ENCODE data around the gene SLC37A1. TPM values are rescaled to one million over a fixed set of nuclear protein-coding genes. Genes with fewer than 3 reads are reported as not detected.

The SLC37A1 gene
- total RNA-seq, 6 experiments from 2014 or later, result not detected

GRCh38 chr21:42579456-42580075 is 65.9 kb downstream of the SLC37A1 start:
- H3K27me3 Mint-ChIP-seq (ENCODE audit: insufficient read depth), result no peaks in the 10 kb centered on the region
- peaks cover 1% of the 10 kb centered on the region; the same call in 1 of the 2 replicates for H3K36me3 Mint-ChIP-seq (ENCODE audit: low read depth)
- no peak for DNase-seq
- no peak for TF ChIP-seq CTCF (IDR thresholded peaks at IDR 0.05)
- no peak overlapping the region for H3K4me3 Mint-ChIP-seq
- peaks cover 50% of the 10 kb centered on the region for H3K9me3 Mint-ChIP-seq
- H3K27ac Mint-ChIP-seq, result no peak overlapping the region
- H3K4me1 Mint-ChIP-seq (ENCODE audit: low read depth), result no peaks in the 10 kb centered on the region

DNA sequence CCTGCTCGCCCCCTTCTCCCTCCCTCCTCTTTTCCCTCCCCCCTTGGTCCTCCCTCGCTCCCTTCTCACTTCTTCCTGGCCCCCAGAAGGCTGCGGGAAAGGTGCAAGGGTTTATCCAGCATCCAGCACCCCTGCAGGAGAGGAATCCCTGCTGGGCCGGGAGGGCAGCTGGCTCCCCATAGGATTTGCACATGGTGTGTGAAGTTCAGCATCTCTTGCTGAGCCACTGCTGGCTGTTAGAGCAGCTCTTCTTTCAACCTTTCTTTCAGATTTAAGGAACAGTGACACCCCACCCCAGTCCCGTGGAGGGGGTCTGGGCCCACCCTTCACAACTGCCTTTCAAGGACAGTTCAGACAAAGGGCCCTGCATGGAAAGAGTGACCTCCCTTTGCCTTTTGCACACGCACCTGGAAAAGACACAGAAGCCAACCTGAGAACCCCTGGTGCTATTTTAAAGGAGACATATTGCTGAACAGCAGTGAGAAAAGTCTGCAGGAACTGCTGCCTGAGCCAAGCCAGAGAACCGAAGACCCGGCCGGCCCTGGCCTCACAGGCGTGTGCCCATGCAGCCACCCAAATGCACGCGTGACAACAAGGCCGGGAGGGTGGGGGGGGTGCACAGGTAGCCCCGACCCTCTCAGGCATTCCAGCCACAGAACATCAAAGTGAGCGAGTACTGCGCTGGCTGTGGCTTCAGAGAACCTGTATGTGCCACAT is 66.6 kb downstream of the SLC37A1 start:
- Mint-ChIP-seq H3K27me3 (ENCODE audit: insufficient read depth) (no peaks in the 10 kb centered on the region), H3K27ac (no peak overlapping the region), H3K9me3 (peaks cover 55% of the 10 kb centered on the region), H3K4me1 (ENCODE audit: low read depth) (no peaks in the 10 kb centered on the region), H3K4me3 (no peak overlapping the region), H3K36me3 (ENCODE audit: low read depth) (peaks cover 6% of the 10 kb centered on the region; the same call in 1 of the 2 replicates)
- no peak for DNase-seq
- no peak for TF ChIP-seq CTCF (IDR thresholded peaks at IDR 0.05)

DNA sequence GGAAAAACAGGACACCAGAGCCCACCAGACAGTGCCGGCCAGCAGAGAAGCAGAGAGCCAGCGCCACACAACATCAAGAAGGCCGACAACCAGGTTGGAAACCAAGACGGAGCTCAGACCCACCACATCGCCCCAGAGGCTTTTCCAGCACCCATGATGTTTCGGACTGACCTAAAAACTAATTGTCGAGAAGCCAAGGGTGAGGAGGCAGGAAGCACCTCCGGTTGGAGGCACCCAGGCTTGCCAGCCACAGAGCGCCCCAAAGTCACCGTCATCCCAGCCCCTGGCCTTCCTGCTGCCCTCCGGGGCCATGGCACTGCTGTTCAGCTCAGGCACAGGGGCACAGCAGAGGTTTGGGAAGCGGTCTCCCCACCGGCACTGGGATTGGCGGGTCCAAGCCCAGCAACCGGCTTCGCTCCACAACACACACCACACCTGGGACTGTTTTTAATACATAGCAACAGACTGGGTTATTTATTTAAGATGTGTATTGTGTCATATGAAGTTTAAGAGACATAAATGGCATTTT is 67.2 kb downstream of the SLC37A1 start:
- Mint-ChIP-seq H3K4me3 (no peak overlapping the region), H3K36me3 (ENCODE audit: low read depth) (peaks cover 6% of the 10 kb centered on the region; the same call in 1 of the 2 replicates), H3K27me3 (ENCODE audit: insufficient read depth) (no peaks in the 10 kb centered on the region), H3K9me3 (peaks cover 55% of the 10 kb centered on the region), H3K27ac (no peak overlapping the region), H3K4me1 (ENCODE audit: low read depth) (no peaks in the 10 kb centered on the region)
- TF ChIP-seq CTCF (IDR thresholded peaks at IDR 0.05), result no peak
- no peak for DNase-seq

DNA sequence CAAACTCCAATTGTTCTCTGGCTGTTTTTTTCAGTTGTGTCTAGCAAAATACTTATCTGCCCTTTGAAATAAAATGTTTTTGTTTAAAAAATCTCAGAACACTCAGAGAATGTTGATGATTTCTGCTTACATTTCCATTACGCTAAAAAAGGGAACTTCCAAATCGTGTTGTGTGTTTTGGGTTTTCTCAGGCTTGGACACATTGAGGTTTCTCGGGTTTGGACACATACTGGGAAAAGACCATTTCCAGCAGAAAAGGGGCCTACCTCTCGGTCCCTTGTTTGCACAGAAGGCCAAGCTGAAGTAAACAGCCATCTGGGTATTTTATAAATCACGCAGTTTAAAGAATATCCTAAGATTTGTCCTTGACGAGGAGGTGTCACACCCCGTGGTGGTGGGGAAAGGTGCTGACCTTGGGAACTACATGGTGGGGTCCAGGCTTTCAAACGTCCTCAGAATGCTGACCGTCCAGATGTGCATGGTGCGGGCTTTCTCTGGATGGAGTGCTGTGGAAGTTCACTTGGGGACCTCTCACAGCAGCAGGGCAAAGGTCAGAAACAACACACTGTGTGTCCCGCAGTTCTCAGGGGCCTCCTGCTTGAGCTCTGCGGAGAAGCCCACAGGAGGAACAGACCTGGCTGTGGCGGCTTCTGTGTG is 67.8 kb downstream of the SLC37A1 start:
- DNase-seq, result no peak
- Mint-ChIP-seq H3K27me3 (ENCODE audit: insufficient read depth) (no peaks in the 10 kb centered on the region), H3K27ac (no peak overlapping the region), H3K4me1 (ENCODE audit: low read depth) (no peaks in the 10 kb centered on the region), H3K9me3 (peaks cover 54% of the 10 kb centered on the region), H3K4me3 (no peak overlapping the region), H3K36me3 (ENCODE audit: low read depth) (peaks cover 6% of the 10 kb centered on the region; the same call in 1 of the 2 replicates)
- no peak for TF ChIP-seq CTCF (IDR thresholded peaks at IDR 0.05)

GRCh38 chr21:42581993-42582786 is 68.5 kb downstream of the SLC37A1 start:
- no peak overlapping the region for H3K27ac Mint-ChIP-seq
- no peak for DNase-seq
- no peak for TF ChIP-seq CTCF (IDR thresholded peaks at IDR 0.05)
- H3K36me3 Mint-ChIP-seq (ENCODE audit: low read depth), result peaks cover 6% of the 10 kb centered on the region; the same call in 1 of the 2 replicates
- H3K4me1 Mint-ChIP-seq (ENCODE audit: low read depth), result no peaks in the 10 kb centered on the region
- peaks cover 56% of the 10 kb centered on the region for H3K9me3 Mint-ChIP-seq
- H3K4me3 Mint-ChIP-seq, result no peak overlapping the region
- no peaks in the 10 kb centered on the region for H3K27me3 Mint-ChIP-seq (ENCODE audit: insufficient read depth)
